PC-3 (cell line): Measurements from ENCODE around the gene DAPK1. TPM values are rescaled to one million over a fixed set of nuclear protein-coding genes. Genes with fewer than 3 reads are reported as not detected.

ENCODE experiments used
- ATAC-seq: fragments of 200-7000 bp; cut with Tn5 transposase; 2 replicates; pipeline ENCODE4 v1.9.1; 2020; ENCODE audit warnings: mild to moderate bottlenecking, moderate library complexity
- BruUV-seq: library from RNA; stranded (reverse); fragments of 400-500 nt; replicated peaks from 2 replicates; lab custom pipeline; 2021; lab: Mats Ljungman, UMichigan
- CTCF ChIA-PET: fragments of 300-600 bp; sonication (Branson Sonifier 250); formaldehyde crosslinking; loops from one replicate; lab custom pipeline; 2022; ENCODE audit warnings: antibody characterized with exemption; lab: Charles Lee
- POLR2A ChIA-PET: fragments of 300-600 bp; sonication (Branson Sonifier 250); formaldehyde crosslinking; loops from one replicate; lab custom pipeline; 2022; ENCODE audit warnings: antibody characterized with exemption; ENCODE audit not compliant: unreplicated experiment; lab: Charles Lee
- DNase-seq: peaks from one replicate; pipeline ENCODE4 v3.0.0-alpha.2; 2015
- H2AFZ ChIP-seq: fragments of 300-600 bp; sonication (generic); 2 replicates; pipeline ENCODE4 v1.6.0; 2016; ENCODE audit warnings: antibody characterized with exemption, low read length
- H3F3A ChIP-seq: fragments of 300-600 bp; sonication (generic); one replicate; pipeline ENCODE4 v1.6.0; 2017; ENCODE audit warnings: antibody characterized with exemption, low read length, control low read depth, mild to moderate bottlenecking; ENCODE audit not compliant: unreplicated experiment
- H3K27ac ChIP-seq: fragments of 300-600 bp; sonication (generic); 2 replicates; pipeline ENCODE4 v1.5.1; 2016; ENCODE audit warnings: mild to moderate bottlenecking, low read length
- H3K27me3 ChIP-seq: fragments of 300-600 bp; sonication (generic); 2 replicates; pipeline ENCODE4 v1.6.1; 2016; ENCODE audit warnings: low read length, mixed read lengths
- H3K36me3 ChIP-seq: fragments of 300-600 bp; sonication (generic); 2 replicates; pipeline ENCODE4 v1.6.1; 2016; ENCODE audit warnings: low read depth, mixed run types, low read length, mixed read lengths
- H3K4me1 ChIP-seq: fragments of 300-600 bp; sonication (generic); 2 replicates; pipeline ENCODE4 v1.5.1; 2016; ENCODE audit warnings: low read length; ENCODE audit not compliant: insufficient read depth
- H3K4me2 ChIP-seq: fragments of 300-600 bp; sonication (generic); 2 replicates; pipeline ENCODE4 v1.6.0; 2016; ENCODE audit warnings: low read length
- H3K4me3 ChIP-seq: fragments of 300-600 bp; sonication (generic); 2 replicates; pipeline ENCODE4 v1.5.1; 2016; ENCODE audit warnings: mild to moderate bottlenecking, low read length, mixed read lengths
- H3K79me2 ChIP-seq: fragments of 300-600 bp; sonication (generic); 2 replicates; pipeline ENCODE4 v1.6.1; 2017; ENCODE audit warnings: low read length, mixed read lengths
- H3K9ac ChIP-seq: fragments of 300-600 bp; sonication (generic); 2 replicates; pipeline ENCODE4 v1.6.0; 2016; ENCODE audit warnings: mild to moderate bottlenecking, low read length
- H3K9me2 ChIP-seq: fragments of 300-600 bp; sonication (generic); replicated peaks from 2 replicates; pipeline ENCODE4 v1.6.1; 2016; ENCODE audit warnings: mixed run types, low read length, mixed read lengths
- H3K9me3 ChIP-seq: fragments of 300-600 bp; sonication (generic); 2 replicates; pipeline ENCODE4 v1.6.1; 2016; ENCODE audit warnings: low read length, mixed read lengths
- H4K20me1 ChIP-seq: fragments of 300-600 bp; sonication (generic); 2 replicates; pipeline ENCODE4 v1.6.1; 2016; ENCODE audit warnings: low read length, mixed read lengths
- EZH2 ChIP-seq: fragments of 300-600 bp; sonication (generic); IDR thresholded peaks from one replicate; pipeline ENCODE4 v1.6.1; 2017; ENCODE audit warnings: antibody characterized with exemption, mild to moderate bottlenecking, low read length; ENCODE audit not compliant: unreplicated experiment
- EZH2phosphoT487 ChIP-seq: fragments of 300-600 bp; sonication (generic); IDR thresholded peaks from 2 replicates; pipeline ENCODE4 v1.6.1; 2018; ENCODE audit warnings: mild to moderate bottlenecking, antibody characterized with exemption, low read length, borderline replicate concordance
- intact Hi-C: fragments of 100-400 bp; cut with micrococcal nuclease; formaldehyde crosslinking; loops from 2 replicates; pipeline ENCODE4 v1.9.0; 2023
- total RNA-seq: library from RNA; depleted of rRNA; stranded (reverse); fragments of >200 nt; gene quantifications from 2 replicates; pipeline ENCODE4 v1.2.3, GENCODE V29; 2014
- TF ChIP-seq, protein P1 (sequence below): fragments of 300-600 bp; sonication (generic); conservative IDR thresholded peaks from 2 replicates; pipeline ENCODE4 v1.5.1; 2017; ENCODE audit warnings: antibody characterized with exemption, low read depth, mild to moderate bottlenecking, low read length

DAPK1 gene
- total RNA-seq, 1 experiment from 2014 or later = not detected

GRCh38 chr9:87556821-87557220, 59.2 kb downstream of the DAPK1 start:
- Histone ChIP-seq H3K79me2 (no peaks in the 10 kb centered on the region), H3K9me3 (no peaks in the 10 kb centered on the region), H3K4me1 (no peaks in the 10 kb centered on the region), H3K4me2 (no peak overlapping the region), H3K4me3 (no peak overlapping the region), H3K36me3 (no peaks in the 10 kb centered on the region), H2AFZ (no peak overlapping the region), H3K27me3 (peaks cover 10% of the 10 kb centered on the region; the same call in 1 of the 2 replicates), H3K9ac (no peak overlapping the region), H4K20me1 (no peaks in the 10 kb centered on the region), H3K9me2 (no peaks in the 10 kb centered on the region), H3F3A (no peaks in the 10 kb centered on the region), H3K27ac (no peak overlapping the region)
- TF ChIP-seq EZH2phosphoT487 (no peak), EZH2 (no peak)
- TF ChIP-seq, protein P1, sequence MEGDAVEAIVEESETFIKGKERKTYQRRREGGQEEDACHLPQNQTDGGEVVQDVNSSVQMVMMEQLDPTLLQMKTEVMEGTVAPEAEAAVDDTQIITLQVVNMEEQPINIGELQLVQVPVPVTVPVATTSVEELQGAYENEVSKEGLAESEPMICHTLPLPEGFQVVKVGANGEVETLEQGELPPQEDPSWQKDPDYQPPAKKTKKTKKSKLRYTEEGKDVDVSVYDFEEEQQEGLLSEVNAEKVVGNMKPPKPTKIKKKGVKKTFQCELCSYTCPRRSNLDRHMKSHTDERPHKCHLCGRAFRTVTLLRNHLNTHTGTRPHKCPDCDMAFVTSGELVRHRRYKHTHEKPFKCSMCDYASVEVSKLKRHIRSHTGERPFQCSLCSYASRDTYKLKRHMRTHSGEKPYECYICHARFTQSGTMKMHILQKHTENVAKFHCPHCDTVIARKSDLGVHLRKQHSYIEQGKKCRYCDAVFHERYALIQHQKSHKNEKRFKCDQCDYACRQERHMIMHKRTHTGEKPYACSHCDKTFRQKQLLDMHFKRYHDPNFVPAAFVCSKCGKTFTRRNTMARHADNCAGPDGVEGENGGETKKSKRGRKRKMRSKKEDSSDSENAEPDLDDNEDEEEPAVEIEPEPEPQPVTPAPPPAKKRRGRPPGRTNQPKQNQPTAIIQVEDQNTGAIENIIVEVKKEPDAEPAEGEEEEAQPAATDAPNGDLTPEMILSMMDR = no peak
- POLR2A ChIA-PET = no interaction called here
- intact Hi-C loops = no loop called here
- no peak for DNase-seq
- no TSS peak for BruUV-seq
- ATAC-seq = no peak
- CTCF ChIA-PET = no interaction called here

DNA sequence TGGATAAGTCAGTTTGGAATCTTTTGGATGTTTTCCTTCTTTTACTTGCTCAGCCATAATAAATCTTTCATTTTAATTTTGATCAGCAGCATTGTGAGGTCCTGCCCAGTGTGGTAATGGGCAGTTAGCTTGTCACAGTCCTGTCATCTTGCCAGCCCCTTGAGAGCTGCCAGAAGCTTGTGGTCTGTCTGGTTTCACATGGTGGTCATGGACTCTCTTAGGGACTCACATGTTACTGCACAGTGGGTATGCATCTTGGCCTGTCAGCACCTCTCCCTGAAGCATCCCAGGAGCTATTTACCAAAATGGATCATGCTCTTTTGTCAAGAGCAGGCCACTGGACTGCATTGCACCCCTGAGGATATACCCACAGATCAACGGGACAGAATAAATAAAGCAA, 60.3 kb downstream of the DAPK1 start:
- Histone ChIP-seq H4K20me1 (no peaks in the 10 kb centered on the region), H3F3A (no peaks in the 10 kb centered on the region), H3K9me2 (no peaks in the 10 kb centered on the region), H3K36me3 (no peaks in the 10 kb centered on the region), H3K27ac (no peak overlapping the region), H3K4me2 (no peak overlapping the region), H3K79me2 (no peaks in the 10 kb centered on the region), H3K27me3 (peaks cover 10% of the 10 kb centered on the region; the same call in 1 of the 2 replicates), H3K4me3 (no peak overlapping the region), H3K9me3 (no peaks in the 10 kb centered on the region), H2AFZ (no peak overlapping the region), H3K4me1 (no peaks in the 10 kb centered on the region), H3K9ac (no peak overlapping the region)
- POLR2A ChIA-PET = no interaction called here
- CTCF ChIA-PET = no interaction called here
- no peak for ATAC-seq
- TF ChIP-seq EZH2 (no peak), EZH2phosphoT487 (no peak)
- TF ChIP-seq, protein P1 = no peak
- no peak for DNase-seq
- BruUV-seq = no TSS peak
- intact Hi-C loops = no loop called here

DNA sequence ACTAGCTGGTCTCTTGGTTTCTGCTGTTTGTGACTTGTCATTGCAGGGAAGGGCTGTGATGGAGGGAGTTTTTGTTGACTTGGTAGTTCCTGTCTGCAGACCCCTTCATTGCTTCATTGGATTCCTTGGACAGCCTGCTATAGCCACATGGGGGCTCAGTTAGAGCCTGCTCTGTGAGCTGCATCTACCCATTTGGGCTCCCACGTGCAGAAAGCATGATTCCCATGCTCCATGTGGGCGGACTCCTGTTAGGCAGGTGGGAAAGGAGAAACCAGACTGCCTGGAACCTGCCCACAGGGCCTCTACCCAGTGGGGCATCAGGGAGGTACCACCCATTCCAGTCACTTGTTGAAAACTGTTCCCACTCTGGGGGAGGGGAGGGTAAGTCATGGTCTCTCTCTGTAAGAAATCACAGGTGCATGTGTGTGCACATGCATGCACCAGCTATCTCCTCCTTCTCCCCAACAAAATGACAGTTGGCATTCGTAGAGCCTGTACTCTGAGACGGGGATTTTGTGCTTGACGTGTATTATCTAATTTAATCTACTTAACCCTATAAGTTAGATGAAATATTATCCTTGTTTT, 61.0 kb downstream of the DAPK1 start:
- H3K4me1 ChIP-seq = no peaks in the 10 kb centered on the region

More for the DNA sequence above, 61.0 kb downstream of the DAPK1 start:
- no peak for TF ChIP-seq EZH2phosphoT487
- TF ChIP-seq EZH2 = no peak
- TF ChIP-seq, protein P1 = no peak
- ChIA-PET CTCF (no interaction called here), POLR2A (no interaction called here)
- H3K9me2 ChIP-seq = no peaks in the 10 kb centered on the region
- no peaks in the 10 kb centered on the region for H3K79me2 ChIP-seq
- H3K9ac ChIP-seq = no peak overlapping the region
- H3K4me2 ChIP-seq = no peak overlapping the region
- H3F3A ChIP-seq = no peaks in the 10 kb centered on the region
- intact Hi-C loops = no loop called here
- H3K9me3 ChIP-seq = no peaks in the 10 kb centered on the region
- DNase-seq = no peak
- H3K4me3 ChIP-seq = no peak overlapping the region
- ATAC-seq = no peak
- BruUV-seq = no TSS peak
- H4K20me1 ChIP-seq = no peaks in the 10 kb centered on the region
- no peak overlapping the region for H2AFZ ChIP-seq
- peaks cover 10% of the 10 kb centered on the region; the same call in 1 of the 2 replicates for H3K27me3 ChIP-seq
- no peaks in the 10 kb centered on the region for H3K36me3 ChIP-seq
- H3K27ac ChIP-seq = no peak overlapping the region
